Peyer's patch (tissue), 4 donors: Measurements from ENCODE around the gene IGDCC3.

Experiments used
- CTCF ChIP-seq, 6 experiments: fragments of 450-650 bp in 4 of 6; fragments of 200-600 bp in 2 of 6; sonication (generic) in 1 of 6; IDR thresholded peaks; one replicate each; pipeline ENCODE4 v1.5.1; 2017 to 2019; ENCODE audit warnings: antibody characterized with exemption in 6 of 6, mild to moderate bottlenecking in 3 of 6, moderate library complexity in 1 of 6
- POLR2A ChIP-seq, 2 donors: fragments of 450-650 bp; IDR thresholded peaks; one replicate each; pipeline ENCODE4 v1.5.1; 2017; ENCODE audit warnings: antibody characterized with exemption in 2 of 2, mild to moderate bottlenecking in 2 of 2, moderate library complexity in 2 of 2

- no peak for TF ChIP-seq CTCF (IDR thresholded peaks at IDR 0.05)
- TF ChIP-seq POLR2A (IDR thresholded peaks at IDR 0.05): no peak
Observed at GRCh38 chr15:65323071-65323511, 54.7 kb downstream of the IGDCC3 start.
